ENCODE data around the gene PROB1.
A peak's percentile ranks its signal among the peaks of the same experiment; 100 is the strongest.
"Not testable (repeated sequence)": the region's sequence is repeated elsewhere in the genome, so short reads cannot be mapped to it uniquely, and the experiment has no call there.

The PROB1 gene

GRCh38 chr5:139379626-139380449, 15.1 kb downstream of the PROB1 start:
- no peak overlapping the region for H3K4me3 ChIP-seq (ENCODE audit: low read depth, low read length)

- H3K4me3 ChIP-seq (ENCODE audit: low read depth, low read length): no peak overlapping the region
Measured at GRCh38 chr5:139378941-139379361, 16.0 kb downstream of the PROB1 start.

GRCh38 chr5:139378101-139378825, 16.6 kb downstream of the PROB1 start:
- H3K4me3 ChIP-seq (ENCODE audit: low read depth, low read length): peak overlapping the region; percentile 14

GRCh38 chr5:139377226-139377625, 17.7 kb downstream of the PROB1 start:
- H3K4me3 ChIP-seq (ENCODE audit: low read depth, low read length): no peak overlapping the region

- H3K4me3 ChIP-seq (ENCODE audit: low read depth, low read length): no peak overlapping the region
Measured at GRCh38 chr5:139376364-139376763, 18.5 kb downstream of the PROB1 start.

GRCh38 chr5:139374909-139375308, 20.0 kb downstream of the PROB1 start:
- no peak overlapping the region for H3K4me3 ChIP-seq (ENCODE audit: low read depth, low read length)

GRCh38 chr5:139371482-139372435, 23.1 kb downstream of the PROB1 start:
- H3K4me3 ChIP-seq (ENCODE audit: low read depth, low read length): no peak overlapping the region

GRCh38 chr5:139369181-139369580, 25.7 kb downstream of the PROB1 start:
- H3K4me3 ChIP-seq (ENCODE audit: low read depth, low read length): no peak overlapping the region

- no peak overlapping the region for H3K4me3 ChIP-seq (ENCODE audit: low read depth, low read length)
Measured at GRCh38 chr5:139368613-139369012, 26.3 kb downstream of the PROB1 start.

- H3K4me3 ChIP-seq (ENCODE audit: low read depth, low read length): no peak overlapping the region
Measured at GRCh38 chr5:139364466-139364865, 30.4 kb downstream of the PROB1 start.

GRCh38 chr5:139363937-139364336, 31.0 kb downstream of the PROB1 start:
- no peak overlapping the region for H3K4me3 ChIP-seq (ENCODE audit: low read depth, low read length)

GRCh38 chr5:139361835-139362429, 33.0 kb downstream of the PROB1 start:
- H3K4me3 ChIP-seq (ENCODE audit: low read depth, low read length): no peak overlapping the region

- no peak overlapping the region for H3K4me3 ChIP-seq (ENCODE audit: low read depth, low read length)
Measured at GRCh38 chr5:139360384-139360783, 34.5 kb downstream of the PROB1 start.

- H3K4me3 ChIP-seq (ENCODE audit: low read depth, low read length): no peak overlapping the region
Measured at GRCh38 chr5:139358064-139358463, 36.8 kb downstream of the PROB1 start.

- H3K4me3 ChIP-seq (ENCODE audit: low read depth, low read length): not testable (repeated sequence)
Measured at GRCh38 chr5:139355900-139356299, 39.0 kb downstream of the PROB1 start.

- H3K4me3 ChIP-seq (ENCODE audit: low read depth, low read length): no peak overlapping the region
Measured at GRCh38 chr5:139354186-139354585, 40.7 kb downstream of the PROB1 start.

GRCh38 chr5:139347863-139348262, 47.0 kb downstream of the PROB1 start:
- not testable (repeated sequence) for H3K4me3 ChIP-seq (ENCODE audit: low read depth, low read length)

- H3K4me3 ChIP-seq (ENCODE audit: low read depth, low read length): not testable (repeated sequence)
Measured at GRCh38 chr5:139345442-139345841, 49.5 kb downstream of the PROB1 start.

GRCh38 chr5:139344177-139344576, 50.7 kb downstream of the PROB1 start:
- no peak overlapping the region for H3K4me3 ChIP-seq (ENCODE audit: low read depth, low read length)

GRCh38 chr5:139343476-139343875, 51.4 kb downstream of the PROB1 start:
- no peak overlapping the region for H3K4me3 ChIP-seq (ENCODE audit: low read depth, low read length)

GRCh38 chr5:139342423-139342723, 52.5 kb downstream of the PROB1 start:
- peak overlapping the region; percentile 99 for H3K4me3 ChIP-seq (ENCODE audit: low read depth, low read length)
